Middle frontal gyrus (tissue), 1 donor: Measurements from ENCODE around the gene GPT2.
A peak's percentile ranks its signal among the peaks of the same experiment; 100 is the strongest.

Experiments
- DNase-seq: peaks from one replicate; pipeline ENCODE4 v3.0.0-alpha.2; 2015; ENCODE audit warnings: low spot score; ENCODE audit errors: extremely low spot score

The GPT2 gene

GRCh38 chr16:46896314-46896968, 12.3 kb downstream of the GPT2 start:
- DNase-seq, result no peak

GRCh38 chr16:46897471-46897870, 13.3 kb downstream of the GPT2 start:
- no peak for DNase-seq

GRCh38 chr16:46898006-46898405, 13.8 kb downstream of the GPT2 start:
- no peak for DNase-seq

GRCh38 chr16:46899443-46900143, 15.4 kb downstream of the GPT2 start:
- no peak for DNase-seq

GRCh38 chr16:46900455-46901235, 16.5 kb downstream of the GPT2 start:
- DNase-seq, result no peak

GRCh38 chr16:46901709-46902108, 17.5 kb downstream of the GPT2 start:
- DNase-seq, result no peak

- no peak for DNase-seq
Measured at GRCh38 chr16:46903255-46903905, 19.2 kb downstream of the GPT2 start.

GRCh38 chr16:46904471-46904870, 20.3 kb downstream of the GPT2 start:
- DNase-seq, result no peak

GRCh38 chr16:46906360-46907060, 22.3 kb downstream of the GPT2 start:
- DNase-seq, result no peak

GRCh38 chr16:46907061-46907774, 23.1 kb downstream of the GPT2 start:
- DNase-seq, result no peak

- no peak for DNase-seq
Measured at GRCh38 chr16:46908540-46909372, 24.6 kb downstream of the GPT2 start.

GRCh38 chr16:46911038-46911437, 26.9 kb downstream of the GPT2 start:
- peak; percentile 67 for DNase-seq

- DNase-seq, result no peak
Measured at GRCh38 chr16:46911650-46912049, 27.5 kb downstream of the GPT2 start.

GRCh38 chr16:46914556-46915201, 30.5 kb downstream of the GPT2 start:
- no peak for DNase-seq

GRCh38 chr16:46915483-46916025, 31.4 kb downstream of the GPT2 start:
- DNase-seq, result no peak

GRCh38 chr16:46916980-46917379, 32.8 kb downstream of the GPT2 start:
- no peak for DNase-seq

GRCh38 chr16:46918400-46918799, 34.2 kb downstream of the GPT2 start:
- DNase-seq, result no peak

GRCh38 chr16:46918905-46919792, 35.0 kb downstream of the GPT2 start:
- DNase-seq, result no peak
